ENCODE measurements around the gene MCC.

- no peak for TF ChIP-seq CTCF (IDR thresholded peaks at IDR 0.05; ENCODE audit: poor library complexity)
- TF ChIP-seq EZH2 (IDR thresholded peaks at IDR 0.05; ENCODE audit: borderline replicate concordance): no peak
These were observed 354.9 kb downstream of the MCC start for GRCh38 chr5:113133211-113133975.

All from hepatocyte (in vitro differentiated cells).